Measurements from ENCODE around the gene CTNNA3. TPM values are rescaled to one million over a fixed set of nuclear protein-coding genes. Genes with fewer than 3 reads are reported as not detected.

CTNNA3 gene
- total and polyA plus RNA-seq, 3 donors from 2014 or later = 17.8 to 19.4 (median 18.3) TPM

GRCh38 chr10:66538908-66539307 lies 1157.1 kb downstream of the CTNNA3 start:
- Histone ChIP-seq H3K27ac (no peak overlapping the region), H3K4me3 (no peak overlapping the region), H3K36me3 (ENCODE audit: low read depth, missing control alignments) (no peaks in the 10 kb centered on the region), H3K9me3 (no peaks in the 10 kb centered on the region), H3K27me3 (no peaks in the 10 kb centered on the region), H3K4me1 (no peaks in the 10 kb centered on the region)
- WGBS, 2 donors = 86 to 95% methylated on average over 3 of the region's 3 CpGs
- no peak for DNase-seq
- intact Hi-C loops (cut with DNase I; ENCODE audit: low total_unique reads) = no loop called here
- TF ChIP-seq POLR2A (IDR thresholded peaks at IDR 0.05) = no peak
- TF ChIP-seq, protein P1, sequence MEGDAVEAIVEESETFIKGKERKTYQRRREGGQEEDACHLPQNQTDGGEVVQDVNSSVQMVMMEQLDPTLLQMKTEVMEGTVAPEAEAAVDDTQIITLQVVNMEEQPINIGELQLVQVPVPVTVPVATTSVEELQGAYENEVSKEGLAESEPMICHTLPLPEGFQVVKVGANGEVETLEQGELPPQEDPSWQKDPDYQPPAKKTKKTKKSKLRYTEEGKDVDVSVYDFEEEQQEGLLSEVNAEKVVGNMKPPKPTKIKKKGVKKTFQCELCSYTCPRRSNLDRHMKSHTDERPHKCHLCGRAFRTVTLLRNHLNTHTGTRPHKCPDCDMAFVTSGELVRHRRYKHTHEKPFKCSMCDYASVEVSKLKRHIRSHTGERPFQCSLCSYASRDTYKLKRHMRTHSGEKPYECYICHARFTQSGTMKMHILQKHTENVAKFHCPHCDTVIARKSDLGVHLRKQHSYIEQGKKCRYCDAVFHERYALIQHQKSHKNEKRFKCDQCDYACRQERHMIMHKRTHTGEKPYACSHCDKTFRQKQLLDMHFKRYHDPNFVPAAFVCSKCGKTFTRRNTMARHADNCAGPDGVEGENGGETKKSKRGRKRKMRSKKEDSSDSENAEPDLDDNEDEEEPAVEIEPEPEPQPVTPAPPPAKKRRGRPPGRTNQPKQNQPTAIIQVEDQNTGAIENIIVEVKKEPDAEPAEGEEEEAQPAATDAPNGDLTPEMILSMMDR (IDR thresholded peaks at IDR 0.05) = no peak

DNA sequence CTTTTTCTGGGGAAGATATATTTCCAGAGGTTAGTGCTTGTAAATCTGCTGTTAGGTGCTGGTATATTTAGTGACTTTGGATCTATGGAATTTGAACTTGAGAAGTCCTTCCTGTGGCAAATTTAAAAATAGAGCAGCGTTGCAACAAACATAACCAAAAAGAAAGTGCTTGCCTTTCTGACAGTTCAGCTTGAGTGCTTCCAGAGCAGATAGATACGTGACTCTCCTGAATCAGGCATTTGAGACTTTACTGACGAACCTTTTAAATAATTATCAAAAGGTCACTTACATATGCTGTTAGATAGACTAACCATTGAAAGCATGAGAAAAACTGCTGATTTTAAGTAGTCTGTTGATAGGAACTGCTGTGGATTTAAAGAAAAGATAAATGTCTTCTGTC lies 1157.6 kb downstream of the CTNNA3 start:
- no peaks in the 10 kb centered on the region for H3K9me3 ChIP-seq
- intact Hi-C loops (cut with DNase I; ENCODE audit: low total_unique reads) = no loop called here
- no peak overlapping the region for H3K4me3 ChIP-seq
- no peaks in the 10 kb centered on the region for H3K27me3 ChIP-seq
- WGBS, 2 donors = 48 to 58% methylated on average over 3 of the region's 3 CpGs
- no peak overlapping the region for H3K27ac ChIP-seq
- DNase-seq = no peak
- no peaks in the 10 kb centered on the region for H3K36me3 ChIP-seq (ENCODE audit: low read depth, missing control alignments)
- no peaks in the 10 kb centered on the region for H3K4me1 ChIP-seq
- TF ChIP-seq, protein P1 (IDR thresholded peaks at IDR 0.05) = no peak
- no peak for TF ChIP-seq POLR2A (IDR thresholded peaks at IDR 0.05)

GRCh38 chr10:66537186-66537585 lies 1158.8 kb downstream of the CTNNA3 start:
- Histone ChIP-seq H3K36me3 (ENCODE audit: low read depth, missing control alignments) (no peaks in the 10 kb centered on the region), H3K9me3 (no peaks in the 10 kb centered on the region), H3K27me3 (no peaks in the 10 kb centered on the region), H3K27ac (no peak overlapping the region), H3K4me1 (no peaks in the 10 kb centered on the region), H3K4me3 (no peak overlapping the region)
- DNase-seq = no peak
- intact Hi-C loops (cut with DNase I; ENCODE audit: low total_unique reads) = no loop called here
- TF ChIP-seq, protein P1 (IDR thresholded peaks at IDR 0.05) = no peak
- TF ChIP-seq POLR2A (IDR thresholded peaks at IDR 0.05) = no peak
- 92 to 98% methylated on average over 1 of the region's 1 CpG for WGBS, 2 donors

DNA sequence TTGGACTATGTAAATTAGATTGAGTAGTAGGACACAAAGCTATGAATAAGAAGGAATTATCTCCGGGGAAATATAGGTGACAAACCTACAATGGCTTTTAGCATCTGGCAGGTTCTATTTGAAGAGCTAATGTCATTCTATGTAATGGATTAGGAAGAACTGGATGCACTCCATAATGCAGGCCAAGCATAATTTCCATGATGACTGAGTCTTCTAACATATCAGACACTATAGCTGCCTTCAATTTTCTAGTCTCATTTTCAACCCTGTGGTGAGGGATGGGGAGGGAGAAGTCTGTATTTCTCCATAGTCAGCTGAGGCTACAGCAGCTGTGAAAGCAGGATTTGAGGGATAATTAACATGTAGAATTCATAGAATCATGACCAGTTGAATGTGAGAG lies 1160.6 kb downstream of the CTNNA3 start:
- Histone ChIP-seq H3K4me1 (no peaks in the 10 kb centered on the region), H3K27me3 (no peaks in the 10 kb centered on the region), H3K9me3 (no peaks in the 10 kb centered on the region), H3K36me3 (ENCODE audit: low read depth, missing control alignments) (no peaks in the 10 kb centered on the region), H3K27ac (no peak overlapping the region), H3K4me3 (no peak overlapping the region)
- DNase-seq = no peak
- WGBS, 2 donors = 90 to 100% methylated on average over 1 of the region's 1 CpG
- TF ChIP-seq POLR2A (IDR thresholded peaks at IDR 0.05) = no peak
- TF ChIP-seq, protein P1 (IDR thresholded peaks at IDR 0.05) = no peak
- intact Hi-C loops (cut with DNase I; ENCODE audit: low total_unique reads) = no loop called here

DNA sequence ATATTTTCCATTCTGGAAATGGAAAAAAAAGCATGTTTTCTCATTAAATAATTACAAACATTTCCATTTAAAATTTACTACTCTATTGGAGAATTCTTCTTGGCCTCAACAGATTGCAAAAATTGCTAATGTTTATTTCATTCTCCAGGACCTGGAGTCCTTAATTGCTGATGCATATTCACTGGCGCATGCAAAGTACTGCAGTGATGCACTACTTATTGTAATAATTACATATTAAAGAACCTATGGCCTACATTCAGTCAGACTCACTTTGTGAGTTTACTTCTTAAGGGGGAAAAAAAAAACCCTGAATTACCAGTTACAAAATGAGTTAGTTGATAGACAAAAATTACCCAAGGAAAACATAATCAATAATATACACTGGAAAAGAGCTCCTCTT lies 1161.1 kb downstream of the CTNNA3 start:
- H3K36me3 ChIP-seq (ENCODE audit: low read depth, missing control alignments) = no peaks in the 10 kb centered on the region
- no peaks in the 10 kb centered on the region for H3K27me3 ChIP-seq
- H3K27ac ChIP-seq = no peak overlapping the region
- no peak overlapping the region for H3K4me3 ChIP-seq
- H3K4me1 ChIP-seq = no peaks in the 10 kb centered on the region
- intact Hi-C loops (cut with DNase I; ENCODE audit: low total_unique reads) = no loop called here
- WGBS, 2 donors = 94 to 95% methylated on average over 1 of the region's 1 CpG
- no peak for TF ChIP-seq POLR2A (IDR thresholded peaks at IDR 0.05)
- no peak for DNase-seq
- H3K9me3 ChIP-seq = no peaks in the 10 kb centered on the region

Measured in testis (tissue), 3 donors.